Hippocampal formation (tissue), 2 donors: ENCODE results near the gene ABCF1.
"Not testable (repeated sequence)": the region's sequence is repeated elsewhere in the genome, so short reads cannot be mapped to it uniquely, and the experiment has no call there.

ENCODE experiments used
- DNase-seq, 2 donors: peaks; one replicate each; lab custom pipeline; 2025; lab: John Stamatoyannopoulos, UW

Gene ABCF1

DNA sequence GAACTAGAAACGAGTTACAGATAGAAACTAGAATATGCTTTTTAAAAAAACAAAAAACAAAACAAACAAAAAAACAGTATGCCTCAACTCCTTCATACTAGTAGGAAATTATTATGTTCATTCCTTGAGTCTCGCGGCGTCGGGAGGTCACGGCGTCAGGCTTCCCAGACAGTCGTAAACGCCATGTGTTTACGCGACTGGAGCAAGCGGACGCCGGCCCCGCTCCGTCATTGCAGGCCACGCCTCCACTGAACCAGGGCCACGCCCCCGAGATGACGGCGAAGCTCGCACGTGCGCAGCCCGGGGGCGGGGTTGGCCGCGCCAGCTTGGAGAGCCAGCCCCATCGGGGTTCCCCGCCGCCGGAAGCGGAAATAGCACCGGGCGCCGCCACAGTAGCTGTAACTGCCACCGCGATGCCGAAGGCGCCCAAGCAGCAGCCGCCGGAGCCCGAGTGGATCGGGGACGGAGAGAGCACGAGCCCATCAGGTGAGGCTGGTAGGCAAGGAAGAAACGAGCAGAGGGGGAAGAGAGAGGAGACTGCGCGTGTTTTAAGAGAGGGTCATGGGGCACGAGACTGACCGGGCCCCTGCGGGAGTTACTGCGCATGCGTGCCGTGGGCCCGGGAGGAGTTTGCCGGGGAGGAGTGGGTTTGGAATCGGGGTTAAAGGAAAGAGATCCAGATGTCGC is at the start of gene ABCF1:
Gene ABCF1, plus strand, starts transcription at position 368 of the 687 bp plus-strand sequence. Its CDS starts 46 bp downstream, at position 414.
- peak; percentile 94 to 96 for DNase-seq

DNA sequence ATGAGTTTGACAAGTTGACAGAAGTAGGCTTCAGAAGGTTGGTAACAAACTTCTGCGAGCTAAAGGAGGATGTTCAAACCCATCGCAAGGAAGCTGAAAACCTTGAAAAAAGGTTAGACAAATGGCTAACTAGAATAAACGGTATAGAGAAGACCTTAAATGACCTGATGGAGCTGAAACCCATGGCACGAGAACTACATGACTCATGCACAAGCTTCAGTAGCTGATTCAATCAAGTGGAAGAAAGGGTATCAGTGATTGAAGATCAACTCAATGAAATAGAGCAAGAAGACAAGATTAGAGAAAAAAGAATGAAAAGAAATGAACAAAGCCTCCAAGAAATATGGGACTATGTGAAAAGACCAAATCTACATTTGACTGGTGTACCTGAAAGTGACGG is 49.3 kb upstream of the ABCF1 start:
- not testable (repeated sequence) for DNase-seq

GRCh38 chr6:30526444-30526843 is 44.8 kb upstream of the ABCF1 start:
- DNase-seq = not testable (repeated sequence)

DNA sequence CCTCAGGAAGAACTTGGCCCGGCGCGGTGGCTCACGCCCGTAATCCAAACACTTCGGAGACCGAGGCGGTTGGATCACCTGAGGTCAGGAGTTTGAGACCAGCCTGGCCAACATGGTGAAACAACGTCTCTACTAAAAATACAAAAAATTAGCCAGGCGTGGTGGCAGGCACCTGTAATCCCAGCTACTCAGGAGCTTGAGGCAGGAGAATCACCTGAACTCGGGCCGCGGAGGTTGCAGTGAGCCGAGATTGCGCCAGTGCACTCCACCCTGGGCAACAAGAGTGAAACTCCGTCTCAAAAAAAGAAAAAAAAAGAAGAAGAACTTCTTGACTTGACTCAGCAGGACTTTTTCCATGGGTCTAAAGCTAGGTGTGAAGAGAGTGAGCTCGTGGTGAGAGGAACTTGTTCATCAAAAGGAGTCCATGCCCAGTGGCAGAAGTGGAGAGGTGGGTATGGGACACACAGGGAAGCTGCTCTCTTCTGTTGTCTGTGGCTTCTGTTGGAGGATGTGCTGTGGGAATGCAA is 41.8 kb upstream of the ABCF1 start:
- not testable (repeated sequence) for DNase-seq

DNA sequence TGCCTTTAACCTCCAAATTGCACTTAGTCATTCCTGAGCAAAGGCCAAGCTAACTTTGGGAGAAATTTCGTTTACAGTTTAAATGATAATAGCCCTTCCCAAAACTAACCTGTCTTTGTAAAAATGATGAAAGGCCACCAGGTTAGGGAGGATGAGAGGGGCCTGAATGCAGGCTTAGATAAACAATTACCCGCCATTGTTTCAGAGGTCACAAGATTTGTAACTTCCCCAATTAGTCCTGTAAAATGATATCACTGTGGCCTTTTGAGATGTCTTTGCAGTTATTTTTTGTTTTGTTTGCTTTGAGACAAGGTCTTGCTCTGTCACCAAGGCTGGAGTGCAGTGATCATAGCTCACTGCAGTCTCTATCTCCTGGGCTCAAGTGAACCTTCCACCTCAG is 41.2 kb upstream of the ABCF1 start:
- DNase-seq = no peak

GRCh38 chr6:30533460-30534294 is 37.6 kb upstream of the ABCF1 start:
- no peak for DNase-seq

DNA sequence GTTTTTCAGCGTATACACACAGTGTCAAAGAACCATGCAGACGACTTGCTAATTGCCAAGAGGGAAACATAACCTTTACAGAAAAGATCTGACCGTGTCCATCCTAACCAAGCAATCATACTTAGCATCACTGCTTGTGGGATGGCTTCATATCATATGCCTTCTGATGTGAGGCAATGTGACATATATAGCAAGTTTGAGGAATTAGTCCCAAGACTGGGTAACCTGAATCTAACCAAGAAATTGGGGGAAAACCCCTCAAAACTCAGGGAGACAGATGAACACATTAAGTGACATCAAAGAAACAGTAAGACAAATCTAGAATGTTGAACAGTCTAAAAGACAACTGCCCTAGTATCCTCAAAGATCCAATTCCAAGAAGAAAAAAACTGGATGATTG is 33.3 kb upstream of the ABCF1 start:
- DNase-seq = no peak

DNA sequence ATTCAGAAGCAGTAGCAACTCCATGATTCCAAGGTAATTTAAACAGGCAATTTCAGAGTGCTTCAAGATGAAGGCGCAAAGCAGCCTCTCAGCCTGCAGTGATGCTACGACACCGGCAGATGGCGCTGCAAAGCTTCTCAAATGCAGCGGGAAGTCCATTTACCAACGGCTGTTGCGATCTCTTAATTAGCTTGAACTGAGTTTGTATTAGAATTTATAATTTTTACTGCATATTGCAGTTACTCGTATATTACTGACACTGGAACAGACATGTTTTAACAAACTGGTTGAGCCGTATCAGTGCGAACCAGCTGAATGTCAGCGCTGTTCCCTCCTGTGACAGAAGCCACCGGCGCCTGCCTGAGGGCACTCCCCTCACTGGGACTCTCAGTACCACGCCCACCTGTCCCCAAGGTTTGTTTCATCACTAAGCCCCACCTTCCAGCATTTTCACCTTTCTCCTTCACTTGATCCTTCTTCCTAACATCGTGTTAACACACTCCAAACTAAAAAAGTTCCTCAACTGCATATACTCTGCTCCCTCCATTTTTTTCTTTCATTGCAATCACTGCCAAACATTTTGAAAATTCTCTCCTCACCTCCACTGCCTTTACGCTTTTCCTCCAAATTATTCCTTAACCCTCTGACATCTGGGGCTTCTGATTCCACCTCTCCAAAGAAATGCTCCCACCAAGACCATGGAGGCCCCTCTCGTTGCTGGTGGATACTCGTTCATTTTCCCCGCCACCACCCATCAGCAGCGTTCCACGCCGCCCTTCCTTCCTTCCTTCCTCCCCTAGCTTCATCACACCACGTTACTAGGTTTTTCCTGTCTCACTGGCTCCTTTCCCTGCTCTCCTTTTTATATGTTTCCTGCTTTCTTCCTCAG is 29.5 kb upstream of the ABCF1 start:
- peak; percentile 70 to 85 for DNase-seq

DNA sequence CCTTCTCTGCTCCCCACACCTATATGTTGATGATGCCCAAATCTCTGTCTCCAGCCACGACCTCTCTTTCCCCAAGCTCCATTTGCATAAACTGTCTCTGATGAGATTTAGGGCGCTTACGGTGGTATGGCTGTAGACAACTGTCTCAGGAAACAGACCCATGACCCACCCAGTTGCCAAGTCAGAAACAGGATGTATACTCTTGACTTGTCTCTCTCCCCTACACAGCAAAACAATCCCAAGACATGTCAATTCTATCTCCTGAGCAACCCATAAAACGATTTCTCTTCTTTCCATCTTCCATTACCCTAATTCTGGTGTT is 28.9 kb upstream of the ABCF1 start:
- no peak for DNase-seq

DNA sequence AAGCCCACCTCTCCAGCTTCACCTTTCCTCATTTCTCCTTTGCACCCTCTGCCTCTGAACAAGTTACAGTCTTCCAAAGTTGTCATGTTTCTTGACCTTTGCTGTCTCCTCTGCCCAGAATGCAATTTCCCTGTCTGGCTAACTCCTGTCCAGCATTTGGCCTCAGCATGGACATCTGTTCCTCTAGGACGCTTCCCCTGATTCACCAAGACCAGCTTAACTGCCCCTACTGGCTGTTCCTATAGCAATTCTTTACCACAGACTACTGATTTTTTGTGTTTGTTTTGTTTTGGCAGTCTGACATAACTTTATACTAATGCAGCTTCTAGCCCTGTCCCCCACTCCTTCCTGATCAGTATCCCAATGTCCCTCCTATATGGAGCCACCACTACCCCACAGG is 28.3 kb upstream of the ABCF1 start:
- no peak for DNase-seq

GRCh38 chr6:30543821-30544220 is 27.4 kb upstream of the ABCF1 start:
- DNase-seq = no peak

DNA sequence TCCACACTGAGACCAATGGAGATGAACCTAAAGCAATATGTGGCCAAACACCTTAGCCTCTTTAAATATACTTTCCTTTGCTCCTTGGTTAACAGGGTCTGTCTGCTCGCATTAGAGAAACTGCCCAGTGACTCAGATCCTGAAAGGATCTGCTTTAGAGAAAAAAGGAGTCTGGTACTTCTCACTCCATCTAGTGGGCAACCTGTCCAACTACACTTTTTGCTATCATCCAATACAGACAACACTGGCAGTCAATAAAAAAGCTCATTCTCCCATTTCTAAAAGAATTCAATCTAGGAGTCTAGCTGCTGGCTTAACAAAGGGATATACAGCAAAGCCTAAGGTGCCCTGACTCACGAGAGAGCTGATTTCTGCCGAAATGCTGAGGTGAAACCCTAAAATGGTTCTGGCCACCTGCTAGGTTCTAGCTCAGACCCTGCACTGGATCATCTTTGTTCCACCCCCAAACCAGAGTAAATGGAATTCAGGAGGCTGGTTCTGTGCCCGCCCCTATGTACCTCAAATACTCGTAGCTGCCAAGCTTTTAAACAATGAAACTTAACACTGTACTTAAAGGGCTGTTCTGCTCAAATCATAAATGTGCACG is 26.5 kb upstream of the ABCF1 start:
- DNase-seq = peak in 1 of 2 donors; percentile 76

DNA sequence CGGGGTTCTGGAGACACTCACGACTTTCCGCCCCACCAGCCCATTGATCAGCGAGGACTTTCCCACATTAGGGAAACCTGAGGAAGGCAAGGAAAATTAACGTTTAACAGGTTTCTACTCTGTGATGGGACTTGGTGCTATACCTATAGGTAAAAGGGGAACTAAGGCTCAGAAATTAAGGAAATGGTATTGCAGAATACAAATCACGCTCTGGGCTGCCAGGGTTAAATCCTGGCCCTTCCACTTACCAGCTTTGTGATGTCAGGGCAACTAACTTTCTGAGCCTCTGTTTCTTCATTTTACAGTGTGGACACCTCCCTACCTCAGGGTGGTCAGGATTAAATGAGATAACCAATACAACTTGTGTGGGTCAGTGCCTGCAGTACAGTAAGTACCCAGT is 23.8 kb upstream of the ABCF1 start:
- DNase-seq = no peak

DNA sequence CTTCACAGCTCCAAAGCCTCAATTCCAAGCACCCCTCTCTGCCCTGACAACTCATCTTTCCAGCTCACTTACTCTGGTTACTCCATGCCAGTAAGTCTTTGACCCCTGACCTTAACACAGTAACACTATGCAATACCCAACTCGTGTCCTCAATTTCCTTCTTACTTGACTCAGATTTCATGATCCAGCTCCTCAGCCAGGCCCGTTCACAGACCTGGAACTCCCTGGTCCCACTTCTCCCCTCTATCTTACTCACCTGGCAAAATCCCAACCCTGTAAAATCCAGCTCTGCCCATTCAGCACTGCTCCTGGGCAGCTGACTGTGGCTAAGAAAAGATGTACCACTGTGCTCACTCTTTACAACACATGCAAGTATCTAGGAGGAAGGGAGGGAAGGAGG is 22.9 kb upstream of the ABCF1 start:
- no peak for DNase-seq

- DNase-seq = no peak
Measured at GRCh38 chr6:30554404-30554803, 16.8 kb upstream of the ABCF1 start.

DNA sequence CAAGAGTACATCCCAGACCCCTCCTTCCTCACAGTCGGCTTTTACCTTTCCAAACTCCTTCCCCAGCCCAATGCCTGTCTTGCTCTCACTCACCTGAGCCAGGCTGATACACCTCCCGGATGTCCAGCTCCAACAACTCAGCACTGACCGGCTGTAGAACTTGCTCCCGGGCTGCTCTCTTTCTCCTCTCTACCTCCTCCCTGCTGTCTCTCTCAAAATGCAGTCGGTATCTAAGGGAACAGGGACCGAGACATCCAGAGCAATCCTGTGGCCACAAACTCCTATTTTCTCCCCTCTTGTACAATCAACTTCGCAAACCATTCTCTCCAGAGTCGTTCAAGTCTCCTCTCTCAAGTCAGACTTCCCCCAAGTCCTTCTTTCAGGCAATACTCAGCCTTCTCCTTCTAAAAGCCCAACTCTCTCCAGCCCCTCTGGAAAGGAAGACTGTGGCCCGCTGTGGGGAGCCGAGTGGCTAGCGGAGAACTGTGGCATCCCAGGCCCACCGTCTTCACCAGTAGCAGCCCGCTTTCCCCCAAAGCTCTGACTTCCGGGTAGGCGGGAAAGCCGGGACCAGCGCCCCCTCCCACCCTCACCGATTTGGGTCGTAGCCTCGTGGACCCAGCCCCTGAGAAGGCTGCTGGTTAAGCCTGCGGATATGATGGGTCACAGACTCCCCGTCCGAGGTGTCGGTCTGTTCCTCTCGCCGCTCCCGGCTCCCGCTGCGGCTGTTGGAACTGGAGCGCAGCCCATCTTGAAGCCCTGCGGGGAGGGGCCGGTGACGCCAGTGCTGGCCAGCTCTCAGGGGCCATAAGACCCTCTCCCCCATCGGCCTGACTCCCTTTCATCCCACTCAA is 16.1 kb upstream of the ABCF1 start:
- DNase-seq = peak in 1 of 2 donors; percentile 64

DNA sequence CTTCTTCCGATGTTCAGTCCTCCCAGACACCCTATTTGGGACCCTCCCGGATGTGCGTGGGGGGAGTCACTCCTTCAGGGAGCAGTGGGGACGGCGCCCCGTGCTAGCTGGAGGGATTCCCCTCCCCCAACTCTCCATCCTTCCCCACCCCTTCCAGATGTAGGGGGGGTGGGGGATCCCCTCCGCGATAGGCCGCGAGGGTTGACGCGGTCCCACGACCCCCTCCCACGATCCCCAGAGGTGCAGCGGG is 15.5 kb upstream of the ABCF1 start:
- DNase-seq = no peak

- peak; percentile 85 to 87 for DNase-seq
Measured at GRCh38 chr6:30556066-30556905, 15.0 kb upstream of the ABCF1 start, which contains the start of gene GNL1. TSS of gene GNL1 (minus strand) at chr6:30556489. CDS start at chr6:30556203, 286 bp downstream.

DNA sequence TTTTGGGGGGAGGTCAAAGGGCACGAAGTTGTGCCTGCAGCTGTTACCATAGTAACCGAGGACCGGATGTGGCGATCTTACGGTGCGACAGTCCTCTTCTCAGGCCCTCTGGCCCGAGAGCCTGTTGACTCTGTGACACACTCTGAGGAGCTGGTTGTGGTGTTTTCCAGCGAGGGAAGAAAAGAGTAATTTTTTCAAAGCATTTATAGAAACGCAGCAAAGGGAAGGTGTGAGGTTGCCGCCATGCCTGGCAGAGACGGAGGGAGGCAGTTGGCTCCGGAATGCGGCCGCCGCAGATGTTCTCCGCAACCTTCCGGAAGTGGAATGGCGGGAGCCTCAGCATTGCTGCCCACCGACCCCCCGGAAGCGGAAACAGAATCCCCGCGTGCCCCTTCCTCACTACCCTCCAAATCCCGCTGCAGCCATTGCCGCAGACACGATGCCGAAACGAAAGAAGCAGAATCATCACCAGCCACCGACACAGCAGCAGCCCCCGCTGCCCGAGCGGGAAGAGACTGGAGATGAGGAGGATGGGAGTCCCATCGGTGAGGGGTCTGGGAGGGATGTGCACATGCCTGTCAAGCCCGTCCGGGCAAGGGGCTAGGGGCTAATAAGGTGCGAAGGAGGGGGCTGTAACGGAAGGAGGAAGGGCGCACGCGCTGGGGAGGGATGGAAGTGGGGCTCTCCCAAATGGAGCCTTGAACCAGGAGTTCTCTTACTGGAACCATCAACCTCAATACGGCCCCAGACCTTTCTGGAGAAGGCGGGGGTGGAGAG is 14.1 kb upstream of the ABCF1 start, which contains the start of gene PRR3:
Gene PRR3, plus strand, starts transcription at position 390 of the 777 bp plus-strand sequence. Its CDS starts 50 bp downstream, at position 440.
- DNase-seq = peak; percentile 93
